Chondrocyte (in vitro differentiated cells): ENCODE results near the gene EMILIN2. TPM values are rescaled to one million over a fixed set of nuclear protein-coding genes. Genes with fewer than 3 reads are reported as not detected.

Source experiments
- DNase-seq: peaks from one replicate; pipeline ENCODE4 v3.0.0; 2021; ENCODE audit warnings: mixed read lengths, low spot score
- H3K27ac Mint-ChIP-seq: one replicate; pipeline ENCODE4 v1.8.0; 2021; ENCODE audit warnings: mild to moderate bottlenecking, moderate library complexity, mixed read lengths; ENCODE audit not compliant: unreplicated experiment
- H3K27me3 Mint-ChIP-seq: 2 replicates; pipeline ENCODE4 v1.8.0; 2021; ENCODE audit warnings: low read depth, mixed read lengths
- H3K36me3 Mint-ChIP-seq: 2 replicates; pipeline ENCODE4 v1.8.0; 2021; ENCODE audit warnings: low read depth, mixed read lengths
- H3K4me1 Mint-ChIP-seq: 2 replicates; pipeline ENCODE4 v1.8.0; 2021; ENCODE audit warnings: low read depth, mild to moderate bottlenecking, mixed read lengths
- H3K4me3 Mint-ChIP-seq: one replicate; pipeline ENCODE4 v1.8.0; 2021; ENCODE audit warnings: mild to moderate bottlenecking, moderate library complexity, mixed read lengths; ENCODE audit not compliant: unreplicated experiment
- H3K9me3 Mint-ChIP-seq: 2 replicates; pipeline ENCODE4 v1.8.0; 2021; ENCODE audit warnings: low read depth, mixed read lengths
- total RNA-seq: library from RNA; stranded (reverse); gene quantifications from 3 replicates; pipeline ENCODE4 v1.2.1, GENCODE V29; 2021
- TF ChIP-seq, protein P1 (sequence below): fragments of 200-600 bp; sonication (generic); IDR thresholded peaks from 2 replicates; pipeline ENCODE4 v1.5.0; 2021; ENCODE audit warnings: antibody characterized with exemption, mild to moderate bottlenecking, moderate library complexity

EMILIN2 gene
- total RNA-seq, 1 donor from 2014 or later: 9.9 TPM

DNA sequence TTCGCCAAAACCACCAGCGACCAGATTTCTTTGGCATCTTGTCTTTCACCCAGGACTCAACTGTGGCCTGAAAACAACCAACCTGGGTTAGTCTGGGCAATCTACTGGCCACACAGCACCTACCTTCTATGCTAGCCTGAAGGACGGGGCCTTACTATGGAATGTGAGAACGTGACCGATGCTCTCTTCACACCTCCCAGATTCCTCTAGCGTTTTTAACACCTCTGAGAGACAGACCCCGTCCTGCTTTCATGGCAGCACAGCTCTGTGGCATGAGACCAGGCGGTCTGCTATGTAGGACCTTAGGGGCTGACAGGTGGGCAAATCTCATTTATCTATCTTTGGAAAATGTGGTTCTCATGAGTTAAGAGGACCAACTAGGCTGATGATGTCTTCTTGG, 80.9 kb downstream of the EMILIN2 start:
- no peak overlapping the region for H3K4me3 Mint-ChIP-seq
- no peaks in the 10 kb centered on the region for H3K27me3 Mint-ChIP-seq
- H3K27ac Mint-ChIP-seq: no peak overlapping the region
- no peaks in the 10 kb centered on the region for H3K9me3 Mint-ChIP-seq
- peaks cover 6% of the 10 kb centered on the region for H3K4me1 Mint-ChIP-seq
- peaks cover 18% of the 10 kb centered on the region for H3K36me3 Mint-ChIP-seq
- DNase-seq: no peak
- TF ChIP-seq, protein P1, sequence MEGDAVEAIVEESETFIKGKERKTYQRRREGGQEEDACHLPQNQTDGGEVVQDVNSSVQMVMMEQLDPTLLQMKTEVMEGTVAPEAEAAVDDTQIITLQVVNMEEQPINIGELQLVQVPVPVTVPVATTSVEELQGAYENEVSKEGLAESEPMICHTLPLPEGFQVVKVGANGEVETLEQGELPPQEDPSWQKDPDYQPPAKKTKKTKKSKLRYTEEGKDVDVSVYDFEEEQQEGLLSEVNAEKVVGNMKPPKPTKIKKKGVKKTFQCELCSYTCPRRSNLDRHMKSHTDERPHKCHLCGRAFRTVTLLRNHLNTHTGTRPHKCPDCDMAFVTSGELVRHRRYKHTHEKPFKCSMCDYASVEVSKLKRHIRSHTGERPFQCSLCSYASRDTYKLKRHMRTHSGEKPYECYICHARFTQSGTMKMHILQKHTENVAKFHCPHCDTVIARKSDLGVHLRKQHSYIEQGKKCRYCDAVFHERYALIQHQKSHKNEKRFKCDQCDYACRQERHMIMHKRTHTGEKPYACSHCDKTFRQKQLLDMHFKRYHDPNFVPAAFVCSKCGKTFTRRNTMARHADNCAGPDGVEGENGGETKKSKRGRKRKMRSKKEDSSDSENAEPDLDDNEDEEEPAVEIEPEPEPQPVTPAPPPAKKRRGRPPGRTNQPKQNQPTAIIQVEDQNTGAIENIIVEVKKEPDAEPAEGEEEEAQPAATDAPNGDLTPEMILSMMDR: no peak

DNA sequence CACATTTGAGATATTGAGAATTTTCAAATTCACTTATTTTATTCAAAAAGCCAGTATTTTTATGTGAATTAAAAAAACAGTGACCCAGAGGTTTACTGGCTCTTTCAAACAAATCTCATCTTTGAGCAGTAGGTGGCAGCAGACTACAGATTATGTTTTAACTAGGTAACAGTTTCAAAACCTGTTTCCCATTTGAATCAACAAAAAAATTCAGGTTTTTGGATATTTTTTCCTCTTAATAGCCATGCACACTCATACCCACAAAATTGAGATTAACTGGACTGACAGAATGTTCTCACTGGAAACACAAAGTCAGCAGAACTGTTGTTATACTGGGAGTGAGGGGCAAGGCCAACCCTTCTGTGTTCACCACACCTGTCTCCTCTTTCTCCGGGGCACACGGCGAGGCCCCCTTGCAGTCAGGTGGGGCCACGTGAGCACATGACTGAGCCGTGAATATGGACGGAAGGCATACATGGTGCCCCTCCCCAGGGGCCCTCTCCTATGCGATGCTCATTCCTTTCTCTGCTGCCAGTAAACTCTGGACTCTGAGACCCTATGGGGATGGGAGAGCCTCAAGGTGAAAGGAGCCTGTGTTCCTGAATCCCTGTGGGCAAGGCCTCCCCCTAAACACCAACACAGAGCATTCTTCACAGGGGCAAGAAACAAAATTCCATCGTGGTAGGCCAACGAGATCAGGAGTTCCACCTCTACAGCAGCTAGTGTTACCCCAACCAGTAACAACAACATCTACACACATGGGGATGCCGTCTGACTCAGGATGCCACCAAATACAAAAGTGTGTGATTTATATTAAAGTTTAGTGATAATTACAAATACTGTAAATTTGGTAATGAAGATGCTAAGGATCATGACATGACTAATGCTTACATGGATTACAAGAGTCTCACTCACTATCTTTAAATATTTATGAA, 85.7 kb downstream of the EMILIN2 start:
- Mint-ChIP-seq H3K27ac (peak overlapping the region; percentile 77), H3K9me3 (no peaks in the 10 kb centered on the region), H3K4me3 (peak overlapping the region; percentile 4), H3K36me3 (peaks cover 6% of the 10 kb centered on the region), H3K27me3 (no peaks in the 10 kb centered on the region), H3K4me1 (peaks cover 36% of the 10 kb centered on the region)
- TF ChIP-seq, protein P1: peak; percentile 98
- no peak for DNase-seq

DNA sequence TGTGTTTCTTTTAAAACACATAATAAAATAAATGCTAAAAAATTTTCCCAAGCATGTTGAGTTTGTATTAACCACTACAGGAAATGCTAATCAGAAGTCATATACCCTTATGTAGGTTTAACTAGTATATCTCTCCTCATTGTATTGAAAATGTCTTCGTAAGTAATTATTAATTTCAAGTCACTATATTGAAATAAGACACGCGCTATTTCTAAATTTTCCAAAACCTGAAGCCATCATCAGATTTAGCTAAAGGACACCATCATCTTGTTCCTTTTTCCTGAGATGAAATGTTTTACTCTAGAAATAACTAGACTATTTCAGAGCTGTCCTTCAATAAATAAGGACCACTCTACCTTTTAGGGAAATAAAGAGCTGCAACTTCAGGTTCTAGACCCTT, 87.2 kb downstream of the EMILIN2 start:
- H3K4me1 Mint-ChIP-seq: peaks cover 36% of the 10 kb centered on the region

DNA sequence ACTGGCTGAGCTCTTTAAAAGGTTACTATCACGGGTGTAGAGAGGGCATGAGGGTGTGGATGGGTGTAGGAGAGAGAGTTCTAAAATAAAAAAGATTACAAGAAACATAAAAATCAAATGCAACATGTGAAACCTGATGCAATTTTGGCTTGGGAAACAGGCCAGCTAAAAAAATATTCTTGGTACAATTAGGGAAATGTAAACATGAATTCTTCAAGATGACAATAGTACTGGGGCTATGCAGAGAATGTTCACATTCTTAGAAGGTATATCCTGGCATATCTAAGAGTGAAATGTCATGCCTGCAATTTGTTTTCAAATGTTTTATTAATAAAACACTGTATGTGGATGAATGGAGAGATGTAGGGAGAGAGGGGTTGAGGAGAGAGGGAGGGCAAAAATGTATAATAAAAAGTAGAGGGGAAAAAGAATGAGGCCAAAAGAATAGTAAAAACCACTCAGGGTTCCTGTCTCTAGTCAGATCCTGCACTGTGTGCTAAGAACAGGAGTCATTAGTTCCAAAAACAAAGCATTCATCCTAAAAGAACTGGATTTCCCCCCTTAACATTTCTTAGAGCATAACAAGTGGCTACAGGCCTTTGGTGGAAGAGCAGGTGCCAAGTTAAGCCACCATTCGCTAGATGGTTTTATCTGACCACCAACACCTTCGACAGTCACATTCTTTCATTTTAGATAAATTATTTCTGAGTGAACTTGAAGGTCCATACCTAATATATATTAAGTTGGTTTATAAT, 88.8 kb downstream of the EMILIN2 start:
- TF ChIP-seq, protein P1: no peak
- no peak for DNase-seq
- Mint-ChIP-seq H3K27me3 (no peaks in the 10 kb centered on the region), H3K9me3 (no peaks in the 10 kb centered on the region), H3K4me1 (peaks cover 39% of the 10 kb centered on the region), H3K4me3 (no peak overlapping the region), H3K36me3 (peaks cover 7% of the 10 kb centered on the region), H3K27ac (peak overlapping the region; percentile 86)

More for the DNA sequence above, 87.2 kb downstream of the EMILIN2 start:
- H3K4me3 Mint-ChIP-seq: no peak overlapping the region
- no peaks in the 10 kb centered on the region for H3K27me3 Mint-ChIP-seq
- peaks cover 9% of the 10 kb centered on the region for H3K36me3 Mint-ChIP-seq
- H3K9me3 Mint-ChIP-seq: no peaks in the 10 kb centered on the region
- no peak overlapping the region for H3K27ac Mint-ChIP-seq
- no peak for DNase-seq
- TF ChIP-seq, protein P1: no peak

GRCh38 chr18:2939317-2939716, 92.5 kb downstream of the EMILIN2 start:
- Mint-ChIP-seq H3K4me3 (no peak overlapping the region), H3K27me3 (no peaks in the 10 kb centered on the region), H3K4me1 (peaks cover 35% of the 10 kb centered on the region), H3K9me3 (no peaks in the 10 kb centered on the region), H3K36me3 (peaks cover 7% of the 10 kb centered on the region), H3K27ac (no peak overlapping the region)
- no peak for DNase-seq
- TF ChIP-seq, protein P1: no peak
